ENCODE data around the gene STMN1.
"Not testable (repeated sequence)": the region's sequence is repeated elsewhere in the genome, so short reads cannot be mapped to it uniquely, and the experiment has no call there.

The STMN1 gene

DNA sequence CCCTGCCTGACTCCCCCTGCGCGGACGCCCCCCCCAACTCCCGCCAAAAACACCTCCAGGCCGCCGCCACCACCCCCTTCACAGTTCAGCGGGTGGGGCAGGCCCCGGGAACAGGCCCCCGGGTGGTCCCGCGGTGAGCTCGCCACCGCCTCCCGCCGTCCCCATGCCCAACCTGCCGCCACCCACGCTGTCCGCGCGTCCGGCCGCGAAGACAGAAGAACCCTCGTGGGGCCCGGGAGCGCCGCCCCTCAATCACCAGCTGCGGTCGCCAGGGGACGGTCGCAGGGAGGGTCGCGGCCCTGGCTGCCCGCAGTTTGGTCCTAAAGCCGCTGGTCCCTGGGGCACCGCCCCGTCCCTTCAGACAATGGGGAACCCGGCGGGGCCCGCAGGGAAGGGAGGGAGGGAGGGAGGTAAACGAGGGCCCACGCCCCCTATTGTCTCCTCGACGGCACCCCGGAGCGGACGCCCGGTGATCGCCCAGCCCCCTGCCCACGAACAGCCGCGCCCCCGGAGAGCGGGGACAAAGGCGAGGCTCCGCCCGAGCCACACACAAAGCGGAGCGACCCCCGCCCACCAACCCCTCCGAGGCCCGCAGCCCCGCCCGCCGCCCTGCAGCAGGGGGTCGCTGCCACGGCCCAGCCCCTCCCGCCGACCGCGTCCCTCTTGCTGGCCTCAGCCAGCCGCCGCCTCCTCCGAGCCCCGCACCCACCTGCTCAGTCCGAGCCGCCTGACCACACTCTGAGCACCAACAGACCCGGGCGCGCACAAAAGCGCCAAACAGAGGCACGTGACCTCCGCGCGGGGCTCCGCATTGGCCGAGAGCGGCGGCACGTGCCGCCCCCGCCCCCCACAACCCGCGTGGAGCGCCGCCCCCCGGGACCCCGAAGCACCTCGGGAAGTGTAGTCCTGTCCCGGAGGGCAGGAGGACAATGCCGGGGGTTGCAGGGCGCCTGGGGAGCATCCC lies at the start of gene STMN1:
Gene STMN1, minus strand, starts transcription at position 740 of the 964 bp plus-strand sequence. CDS start 1,743 bp downstream, outside the sequence.
- peak; percentile 56 to 80 for DNase-seq

GRCh38 chr1:25955553-25955952 lies 49.3 kb upstream of the STMN1 start:
- no peak for DNase-seq

- DNase-seq = no peak
Observed at GRCh38 chr1:25954282-25954938, 48.2 kb upstream of the STMN1 start.

- no peak for DNase-seq
Observed at GRCh38 chr1:25952841-25953401, 46.7 kb upstream of the STMN1 start.

DNA sequence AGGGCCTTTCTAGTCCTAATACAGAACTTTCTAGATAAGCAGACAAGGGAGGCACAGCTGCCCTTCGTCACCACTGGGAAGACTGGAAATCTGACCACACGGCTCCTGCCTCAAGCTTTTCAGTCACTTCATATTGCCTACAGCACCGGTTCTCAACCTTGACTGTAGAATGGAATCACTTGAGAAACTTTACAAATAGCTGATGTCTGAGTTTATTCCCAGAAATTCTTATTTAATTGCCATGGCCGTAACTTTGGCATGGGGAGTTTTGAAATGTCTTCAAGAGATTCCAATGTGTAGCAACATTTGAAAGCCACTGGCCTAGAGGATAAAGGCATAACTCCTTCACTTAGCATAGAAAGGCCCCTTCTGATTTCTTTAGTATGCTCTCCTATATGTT lies 42.4 kb upstream of the STMN1 start:
- no peak for DNase-seq

DNA sequence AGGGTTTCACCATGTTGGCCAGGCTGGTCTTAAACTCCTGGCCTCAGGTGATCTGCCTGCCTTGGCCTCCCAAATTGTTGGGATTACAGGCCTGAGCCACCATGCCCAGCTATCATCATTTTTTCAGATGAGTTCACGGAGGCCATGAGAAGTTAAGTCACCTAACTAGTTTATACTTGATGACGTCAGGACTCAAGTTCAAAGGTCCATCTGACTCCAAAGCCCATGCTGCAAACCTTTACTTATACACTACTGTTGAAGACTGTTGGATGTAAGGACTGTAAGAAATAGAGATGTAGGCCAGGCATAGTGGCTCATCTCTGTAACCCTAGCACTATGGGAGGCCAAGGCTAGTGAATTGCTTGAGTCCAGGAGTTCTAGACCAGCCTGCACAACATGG lies 40.8 kb upstream of the STMN1 start:
- no peak for DNase-seq

- no peak for DNase-seq
Observed at GRCh38 chr1:25945761-25946160, 39.5 kb upstream of the STMN1 start.

DNA sequence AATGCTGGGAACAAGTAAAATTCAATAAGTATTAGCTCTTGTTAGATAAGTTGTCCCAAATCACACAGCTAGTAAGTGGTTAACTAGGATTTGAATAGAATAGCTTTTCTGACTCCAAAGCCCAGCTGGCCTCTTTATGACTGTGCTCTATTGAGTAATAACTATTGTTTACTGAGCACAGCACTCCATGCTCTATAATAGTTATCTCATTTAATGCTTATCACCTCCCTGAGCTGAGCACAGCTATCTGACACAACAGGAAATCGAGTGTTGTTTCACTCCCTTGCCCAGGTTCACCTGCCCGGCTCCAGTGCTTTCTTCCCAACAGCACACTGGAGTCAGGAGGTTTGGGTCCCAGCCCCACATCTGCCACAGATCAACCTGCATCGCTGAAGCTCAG lies 38.8 kb upstream of the STMN1 start:
- no peak for DNase-seq

DNA sequence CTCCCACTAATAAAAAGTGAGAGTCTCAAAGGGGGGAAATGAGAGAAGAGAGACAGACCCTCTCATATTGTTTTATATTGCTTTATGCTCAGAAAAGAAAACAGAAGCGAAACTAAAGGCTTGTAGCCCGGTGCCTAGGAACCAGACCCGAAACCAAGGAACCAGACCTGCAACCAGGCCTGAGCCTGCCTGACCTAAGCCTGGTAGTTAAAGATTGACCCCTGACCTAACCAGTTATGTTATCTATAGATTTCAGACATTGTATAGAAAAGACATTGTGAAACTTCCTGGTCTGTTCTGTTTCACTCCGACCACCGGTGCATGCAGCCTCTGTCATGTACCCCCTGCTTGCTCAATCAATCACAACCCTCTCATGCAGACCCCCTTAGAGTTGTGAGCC lies 37.3 kb upstream of the STMN1 start:
- DNase-seq = not testable (repeated sequence)

DNA sequence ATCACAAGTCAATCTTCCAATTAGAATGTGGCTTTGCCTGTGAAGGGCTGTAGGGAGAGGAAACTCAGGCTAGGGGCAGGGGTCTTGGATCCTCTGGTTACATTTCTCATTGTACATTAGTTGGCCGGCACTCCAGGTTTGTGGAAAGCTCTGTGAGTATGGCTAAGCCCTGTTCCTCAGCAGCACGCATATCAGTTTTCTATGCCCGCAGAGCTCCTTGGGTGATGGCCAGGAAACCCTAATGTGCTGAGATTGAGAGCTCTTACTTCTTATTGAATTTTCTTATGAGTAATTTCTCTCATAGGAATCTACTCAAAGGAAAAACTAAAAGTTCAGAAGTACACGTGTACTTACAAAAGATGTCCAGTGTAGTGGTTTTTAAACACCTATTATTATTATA lies 30.7 kb upstream of the STMN1 start:
- DNase-seq = no peak

DNA sequence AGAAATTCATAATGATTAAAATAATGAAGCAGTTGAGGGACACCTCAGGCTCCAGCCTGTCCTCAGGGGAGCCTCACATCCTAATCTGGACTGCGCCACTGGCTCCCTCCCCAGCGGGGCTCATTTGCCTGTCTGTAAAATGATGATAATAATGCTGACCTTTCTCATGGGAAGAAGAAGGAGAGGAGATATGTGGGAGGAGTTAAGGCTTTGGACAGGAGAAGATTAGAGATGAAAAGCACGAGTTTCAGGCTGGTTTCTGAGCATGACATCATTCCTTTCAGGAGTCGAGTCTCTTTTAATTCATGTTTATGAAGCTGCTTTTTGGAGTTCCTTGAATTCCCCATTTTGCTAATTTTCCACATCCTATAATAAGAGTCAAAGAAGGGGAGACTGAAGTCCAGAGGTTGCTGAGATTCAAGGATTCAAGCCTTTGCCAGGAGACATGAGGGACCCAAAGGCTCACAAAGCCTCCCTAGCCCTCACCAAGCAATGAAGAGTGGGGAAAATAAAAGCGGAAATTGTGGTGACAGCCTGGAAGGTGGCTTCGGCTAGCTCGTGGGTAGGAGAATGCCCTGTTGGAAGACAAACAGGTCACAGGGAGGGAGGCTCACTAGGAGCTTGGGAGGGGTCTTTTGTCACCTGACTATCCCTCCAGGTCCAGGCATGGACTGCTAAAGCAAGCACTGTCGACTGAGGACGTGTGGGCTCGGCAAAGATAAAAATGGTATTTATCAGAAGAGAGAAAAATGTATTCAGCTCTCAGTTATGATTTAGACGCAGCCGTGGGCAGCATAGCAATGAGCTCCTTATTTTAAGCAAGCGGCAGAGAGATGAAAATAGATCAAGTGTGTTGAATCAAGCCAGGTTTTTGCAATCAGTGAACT lies 27.5 kb upstream of the STMN1 start:
- DNase-seq = no peak

DNA sequence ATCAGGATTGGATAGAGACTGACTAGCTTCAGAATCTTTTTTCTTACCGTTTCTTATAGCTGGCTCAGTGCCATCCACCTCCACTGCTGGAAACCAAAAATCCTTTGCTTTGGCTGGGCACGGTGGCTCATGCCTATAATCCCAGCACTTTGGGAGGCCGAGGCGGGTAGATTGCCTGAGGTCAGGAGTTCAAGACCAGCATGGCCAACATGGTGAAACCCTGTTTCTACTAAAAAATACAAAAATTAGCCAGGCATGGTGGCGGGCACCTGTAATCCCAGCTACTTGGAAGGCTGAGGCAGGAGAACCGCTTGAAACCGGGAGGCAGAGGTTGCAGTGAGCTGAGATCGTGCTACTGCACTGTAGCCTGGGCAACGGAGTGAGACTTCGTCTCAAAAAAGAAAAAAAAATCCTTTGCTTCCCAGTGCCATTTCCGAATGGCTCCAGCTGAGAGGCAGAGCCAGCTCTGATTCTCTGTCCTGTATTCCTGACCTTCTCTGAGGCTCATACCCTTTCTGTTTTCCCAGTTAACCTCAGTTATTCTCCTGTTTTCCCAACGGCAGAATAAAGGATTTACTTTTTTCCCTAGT lies 26.7 kb upstream of the STMN1 start:
- DNase-seq = not testable (repeated sequence)

DNA sequence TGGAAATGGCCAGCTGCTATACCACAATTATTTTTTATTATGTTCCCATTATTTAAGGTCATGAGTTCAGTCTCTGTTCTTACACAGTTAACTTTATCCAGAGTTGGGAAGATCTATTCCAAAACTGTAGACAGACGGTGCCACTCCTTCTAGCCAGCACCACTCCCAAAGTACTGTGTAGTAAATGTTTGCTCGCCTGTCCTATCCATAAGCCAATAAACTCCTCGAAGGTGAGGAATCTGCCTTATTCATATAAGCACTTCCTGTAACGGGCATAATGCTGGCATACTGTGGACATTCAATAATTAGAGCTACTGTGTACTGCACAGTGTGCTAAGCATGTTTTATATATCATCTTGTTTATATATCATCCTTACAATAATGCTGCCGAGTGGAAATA lies 26.1 kb upstream of the STMN1 start:
- DNase-seq = no peak

- DNase-seq = no peak
Observed at GRCh38 chr1:25929016-25929415, 22.8 kb upstream of the STMN1 start.

DNA sequence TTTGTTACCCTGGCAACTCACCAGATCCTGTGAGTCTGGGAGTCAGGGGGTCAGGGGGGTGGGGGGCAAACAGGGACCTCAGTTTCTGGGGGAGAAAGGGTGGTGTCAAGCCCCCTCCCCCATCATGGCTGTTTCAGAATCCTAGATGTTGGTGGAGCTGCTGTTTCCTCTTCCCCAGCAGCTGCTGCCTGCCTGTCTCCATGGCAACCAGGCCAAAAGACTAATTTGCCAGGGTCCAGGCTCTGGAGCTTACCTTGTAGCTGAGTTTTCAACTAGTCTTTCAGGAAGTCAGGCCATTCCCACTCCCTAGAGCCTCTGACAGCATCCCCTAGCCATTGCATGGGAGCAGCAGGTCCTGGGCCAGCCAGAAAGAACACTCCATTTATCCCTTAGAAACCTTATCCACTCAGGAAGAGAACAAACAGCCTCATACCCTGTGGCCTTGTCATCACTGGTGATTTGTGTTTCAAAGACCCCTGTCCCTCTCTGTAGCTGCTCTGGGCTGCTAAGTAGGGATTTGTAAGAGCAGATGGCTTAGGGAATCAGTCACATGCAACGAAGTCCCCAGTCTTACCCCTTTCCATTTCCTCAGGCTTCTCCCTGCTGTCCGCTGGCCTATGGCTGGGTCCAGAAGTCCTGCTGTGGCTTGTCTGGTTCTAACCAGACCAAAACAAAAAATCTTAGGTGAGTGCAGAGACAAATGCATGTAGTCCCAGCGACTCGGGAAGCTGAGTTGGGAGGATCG lies 21.5 kb upstream of the STMN1 start:
- no peak for DNase-seq

- DNase-seq = no peak
Observed at GRCh38 chr1:25926731-25927496, 20.7 kb upstream of the STMN1 start.

DNA sequence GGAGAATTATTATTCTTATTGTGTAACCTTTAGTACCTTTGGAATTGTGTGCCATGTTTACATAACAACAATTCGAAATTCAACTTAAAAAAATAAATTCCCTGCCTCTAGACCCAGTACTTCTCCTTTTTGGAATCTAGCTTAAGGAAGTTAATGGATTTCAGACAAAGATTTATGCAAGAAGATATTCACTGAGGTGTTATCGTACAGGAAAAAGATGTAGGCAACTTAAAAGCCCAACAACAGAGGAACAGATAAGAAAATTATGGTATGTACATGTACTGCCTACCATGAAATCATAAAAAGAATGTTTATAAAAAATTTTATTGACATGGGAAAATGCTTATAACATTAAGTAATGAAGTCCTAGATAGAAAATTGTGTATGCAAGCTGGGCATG lies 18.2 kb upstream of the STMN1 start:
- DNase-seq = no peak

DNA sequence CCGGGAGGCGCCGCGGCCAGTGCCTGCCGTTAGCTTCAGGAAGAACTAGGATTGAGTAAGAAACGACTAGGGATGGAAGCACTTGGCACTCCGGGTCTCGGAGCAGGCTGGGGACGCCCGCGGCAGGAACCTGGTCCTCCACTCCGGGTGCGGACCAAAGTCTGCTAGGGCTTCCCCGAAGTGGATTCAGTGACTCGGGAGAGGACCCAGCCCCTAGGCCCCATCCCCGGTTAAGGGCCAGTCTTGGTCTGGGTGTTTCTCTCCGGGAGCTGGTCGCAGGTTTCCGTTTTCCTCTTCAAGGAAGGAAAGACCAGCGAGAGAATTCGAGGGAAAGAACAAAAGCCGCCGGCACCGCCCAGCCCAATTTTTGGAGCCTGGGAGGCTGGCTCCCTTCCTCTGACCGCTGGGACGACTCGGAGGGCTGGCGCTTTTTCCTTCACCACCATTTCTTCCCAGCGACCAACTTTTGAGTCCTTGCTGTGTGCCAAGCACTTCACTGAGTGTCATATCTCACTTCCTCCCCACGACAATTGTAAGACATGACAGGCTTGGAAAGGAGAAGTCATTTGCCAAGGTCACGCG lies 16.8 kb upstream of the STMN1 start:
- DNase-seq = no peak

DNA sequence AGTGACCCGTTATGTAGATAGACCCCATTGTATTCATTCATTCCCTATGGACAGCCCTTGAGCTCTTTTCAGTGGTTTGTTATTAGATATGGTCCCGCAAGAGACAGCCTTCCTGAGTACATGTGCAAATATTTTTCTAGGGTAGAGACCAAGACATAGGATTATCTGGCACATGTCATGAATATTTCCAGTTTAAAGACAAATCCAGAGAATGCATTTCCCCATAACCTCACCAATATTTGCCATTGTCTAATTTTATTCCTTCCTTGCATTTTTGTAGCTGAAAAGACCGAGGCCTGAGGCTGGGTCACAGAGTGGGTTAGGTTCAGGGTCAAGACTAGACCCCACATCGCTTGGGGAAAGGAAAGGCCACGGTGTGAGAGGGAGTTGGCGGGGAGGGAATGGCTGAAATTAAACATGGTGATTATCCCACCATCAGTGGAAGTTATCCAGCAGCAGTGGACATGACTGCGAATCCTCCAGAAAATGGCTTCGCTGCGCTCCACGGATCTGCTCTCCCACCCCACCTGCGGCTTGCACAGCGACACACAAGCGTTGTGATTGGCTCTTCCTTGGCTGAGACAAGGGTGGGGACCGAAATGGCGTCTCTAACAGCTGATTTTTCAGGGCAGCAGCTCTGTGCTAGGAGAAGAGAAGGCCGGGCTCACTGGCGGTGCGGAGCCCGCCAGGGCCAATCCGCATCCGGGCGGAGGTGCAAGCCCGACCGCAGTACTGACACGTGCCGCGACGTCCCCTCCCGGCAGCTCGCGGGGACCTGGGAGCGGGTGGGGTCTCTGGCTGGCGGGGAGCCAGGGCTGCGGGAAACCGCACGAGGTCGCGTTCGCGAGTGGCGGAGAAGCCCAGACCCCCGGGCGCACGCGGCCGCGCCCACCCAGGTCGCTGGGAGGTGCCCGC lies 16.1 kb upstream of the STMN1 start:
- no peak for DNase-seq
